ENCODE data around the gene GTF2B. TPM values are rescaled to one million over a fixed set of nuclear protein-coding genes. Genes with fewer than 3 reads are reported as not detected.
"Not testable (repeated sequence)": the region's sequence is repeated elsewhere in the genome, so short reads cannot be mapped to it uniquely, and the experiment has no call there.

Gene GTF2B
- total RNA-seq, 8 experiments from 2014 or later: 37.5 to 65.6 (median 50.1) TPM

DNA sequence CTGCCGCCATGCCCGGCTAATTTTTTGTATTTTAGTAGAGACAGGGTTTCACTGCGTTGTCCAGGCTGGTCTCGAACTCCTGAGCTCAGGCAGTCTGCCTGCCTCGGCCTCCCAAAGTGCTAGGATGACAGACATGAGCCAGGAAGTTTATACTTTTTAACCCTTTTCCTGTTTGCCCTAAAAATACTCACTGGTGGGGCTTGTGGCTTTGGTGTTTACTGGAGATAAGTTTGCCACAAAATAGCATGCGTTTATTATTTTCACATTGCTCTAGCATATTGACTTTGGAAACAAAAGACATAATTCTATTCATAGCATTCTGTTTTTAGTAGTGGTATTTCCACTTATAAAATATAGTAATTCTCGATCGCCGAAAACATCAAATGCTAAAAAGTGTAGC lies 19.8 kb upstream of the GTF2B start:
- Histone ChIP-seq H3K27ac (no peak overlapping the region), H3K4me1 (replicated peaks in 1 of 2) (no peaks in the 10 kb centered on the region), H3K4me3 (no peak overlapping the region)
- in situ Hi-C loops (cut with MboI; ENCODE audit: low pct_unique_long_range_greater_than_20kb in 2 of 9, low sequenced_read_pairs in 9 of 9, unreplicated experiment in 9 of 9): no loop called here
- 61 to 100% (median 90%) methylated on average over 3 to 9 of the region's 9 CpGs; no CpG with 5 or more reads in 1 of the 10 experiments for WGBS, 10 experiments
- no peak for ATAC-seq (replicated peaks in 6 of 8)

DNA sequence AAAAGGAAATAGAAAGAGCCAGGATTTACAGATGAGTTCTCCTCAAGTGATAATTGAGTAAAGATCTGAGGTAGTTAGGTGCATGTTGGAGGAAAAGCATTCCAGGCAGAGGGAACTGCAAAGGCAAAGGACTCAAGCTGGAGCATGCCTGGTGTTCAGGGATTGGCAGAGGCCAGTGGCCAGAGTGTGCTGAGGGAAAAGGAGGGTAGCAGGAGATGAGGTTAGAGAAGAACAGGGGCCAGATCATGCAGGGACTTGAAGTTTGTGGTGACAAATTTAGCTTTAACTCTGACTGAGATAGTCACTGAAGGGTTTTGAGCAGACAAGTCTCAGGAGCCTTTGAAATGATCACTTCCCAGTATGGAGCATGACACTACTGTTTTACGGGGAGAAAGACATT lies 19.0 kb upstream of the GTF2B start:
- Histone ChIP-seq H3K27ac (no peak overlapping the region), H3K4me1 (replicated peaks in 1 of 2) (no peaks in the 10 kb centered on the region), H3K4me3 (no peak overlapping the region)
- no peak for ATAC-seq (replicated peaks in 6 of 8)
- in situ Hi-C loops (cut with MboI; ENCODE audit: low pct_unique_long_range_greater_than_20kb in 2 of 9, low sequenced_read_pairs in 9 of 9, unreplicated experiment in 9 of 9): no loop called here
- 50 to 90% (median 84%) methylated on average over 1 of the region's 1 CpG; no CpG with 5 or more reads in 2 of the 10 experiments for WGBS, 10 experiments

DNA sequence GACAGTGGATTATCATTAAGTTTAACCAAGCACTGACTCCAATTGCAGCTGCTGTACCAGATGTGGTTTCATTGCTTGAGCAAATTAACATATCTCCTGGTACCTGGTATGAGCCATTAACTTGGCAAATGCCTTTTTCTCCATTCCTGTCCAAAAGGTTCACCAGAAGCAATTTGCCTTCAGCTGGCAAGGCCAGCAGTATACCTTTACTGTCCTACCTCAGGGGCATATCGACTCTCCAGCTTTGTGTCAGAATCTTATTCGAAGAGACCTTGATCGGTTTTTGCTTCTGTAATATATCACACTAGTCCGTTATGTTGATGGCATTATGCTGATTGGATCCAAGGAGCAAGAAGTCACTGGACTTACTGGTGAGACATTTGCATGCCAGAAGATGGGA lies 9.5 kb upstream of the GTF2B start:
- H3K4me3 ChIP-seq: no peak overlapping the region
- WGBS, 10 experiments: 22 to 100% (median 96%) methylated on average over 1 to 4 of the region's 4 CpGs; no CpG with 5 or more reads in 1 of the 10 experiments
- peak in 1 of 8 experiments; percentile 16 for ATAC-seq (replicated peaks in 6 of 8)
- no peaks in the 10 kb centered on the region for H3K4me1 ChIP-seq (replicated peaks in 1 of 2)
- no peak overlapping the region for H3K27ac ChIP-seq
- in situ Hi-C loops (cut with MboI; ENCODE audit: low pct_unique_long_range_greater_than_20kb in 2 of 9, low sequenced_read_pairs in 9 of 9, unreplicated experiment in 9 of 9): no loop called here

DNA sequence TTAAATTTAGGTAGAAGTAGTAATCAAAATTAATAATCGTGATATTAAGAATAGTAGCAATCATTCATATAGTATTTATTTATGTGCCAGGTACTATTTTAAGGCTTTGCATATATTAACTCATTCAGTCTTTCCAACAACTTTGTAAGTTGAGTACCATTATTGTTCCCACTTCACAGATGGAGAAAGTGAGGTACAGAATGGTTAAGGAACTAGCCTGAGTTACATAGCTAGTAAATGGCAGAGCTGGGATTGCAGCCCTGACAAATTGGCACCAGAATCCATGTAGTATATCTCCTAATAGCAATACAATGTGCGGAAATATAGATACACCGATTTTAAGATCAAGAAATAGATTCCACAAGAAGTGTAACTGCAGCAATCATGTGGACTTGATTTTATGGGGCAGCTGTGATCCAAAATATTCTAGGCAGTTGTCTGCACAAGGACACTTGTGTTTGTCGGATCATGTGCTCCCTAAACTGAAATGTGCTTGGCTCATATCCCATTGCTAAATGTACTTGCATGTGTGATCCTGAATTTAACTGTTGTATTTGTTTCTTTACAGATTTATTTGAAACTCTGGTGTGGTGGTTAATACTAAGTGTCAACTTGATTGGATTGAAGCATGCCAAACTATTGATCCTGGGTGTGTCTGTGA lies 5.8 kb upstream of the GTF2B start:
- H3K4me1 ChIP-seq (replicated peaks in 1 of 2): peaks cover under 1% of the 10 kb centered on the region in 2 donors
- no peak overlapping the region for H3K27ac ChIP-seq
- WGBS, 10 experiments: 21 to 96% (median 78%) methylated on average over 2 to 4 of the region's 4 CpGs
- ATAC-seq (replicated peaks in 6 of 8): no peak
- in situ Hi-C loops (cut with MboI; ENCODE audit: low pct_unique_long_range_greater_than_20kb in 2 of 9, low sequenced_read_pairs in 9 of 9, unreplicated experiment in 9 of 9): no loop called here
- no peak overlapping the region for H3K4me3 ChIP-seq

DNA sequence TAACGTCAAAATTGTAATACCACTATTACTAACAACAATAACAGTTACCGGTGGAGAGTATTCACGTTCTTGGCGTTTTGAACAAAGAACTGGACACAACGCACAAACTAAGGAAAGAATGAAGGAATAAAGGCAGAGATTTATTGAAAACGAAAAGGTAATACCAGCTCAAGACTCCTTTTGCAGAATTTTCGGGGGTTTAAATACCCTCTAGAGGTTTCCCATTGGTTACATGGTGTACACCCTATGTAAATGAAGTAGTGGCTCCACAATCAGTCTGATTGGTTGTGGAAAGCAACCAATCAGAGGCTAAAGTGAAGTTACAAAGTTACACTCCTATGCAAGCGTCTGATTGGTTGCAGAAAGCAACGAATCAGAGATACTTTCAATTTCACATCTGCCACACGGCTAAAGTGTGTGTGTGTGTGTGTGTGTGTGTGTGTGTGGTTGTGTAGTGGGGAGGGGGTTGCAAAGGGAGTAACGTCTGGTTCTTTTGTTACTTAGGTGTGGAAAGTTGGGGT lies 1.1 kb upstream of the GTF2B start:
- in situ Hi-C loops (cut with MboI; ENCODE audit: low pct_unique_long_range_greater_than_20kb in 2 of 9, low sequenced_read_pairs in 9 of 9, unreplicated experiment in 9 of 9): no loop called here
- Histone ChIP-seq H3K4me3 (peak overlapping the region in 3 of 5 donors; percentile 67 to 94 (median 83)), H3K4me1 (replicated peaks in 1 of 2) (peaks cover 13 to 25% of the 10 kb centered on the region in 2 donors), H3K27ac (no peak overlapping the region)
- peak in 1 of 8 experiments; percentile 6 for ATAC-seq (replicated peaks in 6 of 8)
- 56 to 100% (median 93%) methylated on average over 3 to 10 of the region's 11 CpGs for WGBS, 10 experiments

DNA sequence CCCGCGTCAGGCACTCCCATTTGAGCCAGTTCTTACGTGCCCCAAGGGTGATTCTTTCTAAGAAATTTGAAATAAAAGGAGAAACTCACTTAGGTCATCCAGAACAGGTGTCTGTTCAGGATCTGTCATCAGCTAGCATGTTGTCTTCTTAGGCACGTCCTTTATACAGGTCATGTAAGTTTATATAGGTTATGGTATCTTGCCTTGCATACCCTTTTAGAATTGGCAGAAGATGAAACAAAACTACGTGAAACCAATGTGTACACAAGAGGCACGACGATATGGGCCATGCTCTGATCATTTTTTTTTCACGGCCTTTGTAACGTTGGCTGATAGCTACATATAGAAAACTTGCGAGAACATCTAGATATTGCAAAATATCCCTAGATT lies 579 bp upstream of the GTF2B start:
- Histone ChIP-seq H3K27ac (peak overlapping the region; percentile 87 to 90), H3K4me3 (peak overlapping the region; percentile 67 to 94 (median 84)), H3K4me1 (replicated peaks in 1 of 2) (peaks cover 13 to 25% of the 10 kb centered on the region in 2 donors)
- in situ Hi-C loops (cut with MboI; ENCODE audit: low pct_unique_long_range_greater_than_20kb in 2 of 9, low sequenced_read_pairs in 9 of 9, unreplicated experiment in 9 of 9): no loop called here
- 20 to 100% (median 83%) methylated on average over 1 to 8 of the region's 10 CpGs for WGBS, 10 experiments
- no peak for ATAC-seq (replicated peaks in 6 of 8)

DNA sequence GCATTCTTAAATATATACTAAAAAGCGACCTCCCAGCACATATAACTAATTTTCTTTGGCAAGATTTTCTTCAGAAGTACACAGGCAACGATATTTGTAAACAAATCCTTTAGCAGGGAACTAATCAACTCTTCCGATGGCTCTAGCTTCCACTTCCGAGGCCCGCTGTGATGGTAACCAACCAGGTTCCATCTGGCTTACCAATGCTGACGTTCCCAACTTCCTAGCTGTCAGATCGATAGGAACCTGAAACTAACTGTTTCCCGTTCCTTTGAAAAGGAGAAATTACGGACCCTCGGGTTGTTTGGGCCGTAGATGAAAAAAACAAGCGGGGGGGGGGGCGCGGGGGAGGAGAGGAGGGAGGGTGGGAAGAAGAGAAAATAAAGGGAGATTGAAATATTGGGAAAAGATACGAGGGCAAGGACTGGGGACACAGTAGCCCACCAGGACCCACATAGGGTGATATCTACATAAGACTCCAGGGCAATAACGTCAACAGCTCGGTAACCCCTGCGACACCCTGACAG lies 513 bp downstream of the GTF2B start:
- in situ Hi-C loops (cut with MboI; ENCODE audit: low pct_unique_long_range_greater_than_20kb in 2 of 9, low sequenced_read_pairs in 9 of 9, unreplicated experiment in 9 of 9): no loop called here
- H3K4me3 ChIP-seq: peak overlapping the region; percentile 67 to 94 (median 84)
- WGBS, 10 experiments: 0 to 8% (median 0%) methylated on average over 2 to 14 of the region's 18 CpGs; no CpG with 5 or more reads in 3 of the 10 experiments
- peaks cover 13 to 25% of the 10 kb centered on the region in 2 donors for H3K4me1 ChIP-seq (replicated peaks in 1 of 2)
- H3K27ac ChIP-seq: peak overlapping the region; percentile 87 to 90
- ATAC-seq (replicated peaks in 6 of 8): peak; percentile 13 to 44 (median 32)

DNA sequence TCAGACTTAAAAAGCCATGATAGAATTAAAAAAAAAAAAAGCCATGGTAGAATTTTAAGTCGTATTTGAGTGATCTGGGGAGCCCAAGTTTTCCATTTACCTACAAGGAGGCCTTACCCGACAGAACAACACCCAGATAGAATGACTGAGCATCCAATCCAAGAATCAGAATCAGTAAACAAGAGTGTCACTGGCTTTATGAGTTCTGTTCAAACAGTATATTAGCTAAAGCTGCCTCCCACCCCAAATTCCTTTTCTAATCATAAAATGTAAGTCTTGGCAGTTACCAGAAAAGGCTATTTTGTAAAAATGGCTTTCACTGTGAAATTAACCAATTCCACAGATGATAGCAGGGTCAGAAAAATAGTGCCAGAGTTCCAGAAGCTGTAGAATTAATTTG lies 1.2 kb downstream of the GTF2B start:
- 0 to 100% (median 66%) methylated on average over 1 to 2 of the region's 2 CpGs; no CpG with 5 or more reads in 2 of the 10 experiments for WGBS, 10 experiments
- no peak for ATAC-seq (replicated peaks in 6 of 8)
- peaks cover 13 to 25% of the 10 kb centered on the region in 2 donors for H3K4me1 ChIP-seq (replicated peaks in 1 of 2)
- peak overlapping the region in 1 of 2 donors; percentile 87 for H3K27ac ChIP-seq
- in situ Hi-C loops (cut with MboI; ENCODE audit: low pct_unique_long_range_greater_than_20kb in 2 of 9, low sequenced_read_pairs in 9 of 9, unreplicated experiment in 9 of 9): no loop called here
- H3K4me3 ChIP-seq: peak overlapping the region; percentile 67 to 94 (median 84)

DNA sequence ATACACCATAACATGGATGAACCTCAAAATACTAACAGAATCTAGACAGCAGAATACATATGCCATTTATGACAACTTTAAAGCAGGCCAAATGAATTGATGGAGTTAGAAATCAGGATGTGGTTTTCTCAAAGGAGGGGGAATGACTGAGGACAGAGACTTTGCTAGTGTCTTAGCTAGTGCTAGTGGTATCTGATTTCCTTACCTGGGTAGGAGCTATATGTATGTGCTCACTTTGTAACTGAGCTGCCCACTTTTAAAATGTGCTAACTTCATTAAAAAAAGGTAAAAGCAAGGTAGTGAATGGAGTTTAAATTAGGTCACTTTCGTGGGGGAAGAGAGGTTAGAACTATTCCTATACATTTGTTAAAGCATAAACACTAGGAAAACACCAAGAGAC lies 2.6 kb downstream of the GTF2B start:
- WGBS, 10 experiments: 33 to 100% (median 76%) methylated on average over 1 of the region's 1 CpG; no CpG with 5 or more reads in 2 of the 10 experiments
- ATAC-seq (replicated peaks in 6 of 8): no peak
- Histone ChIP-seq H3K27ac (no peak overlapping the region), H3K4me1 (replicated peaks in 1 of 2) (peaks cover 13 to 25% of the 10 kb centered on the region in 2 donors), H3K4me3 (no peak overlapping the region)
- in situ Hi-C loops (cut with MboI; ENCODE audit: low pct_unique_long_range_greater_than_20kb in 2 of 9, low sequenced_read_pairs in 9 of 9, unreplicated experiment in 9 of 9): no loop called here

DNA sequence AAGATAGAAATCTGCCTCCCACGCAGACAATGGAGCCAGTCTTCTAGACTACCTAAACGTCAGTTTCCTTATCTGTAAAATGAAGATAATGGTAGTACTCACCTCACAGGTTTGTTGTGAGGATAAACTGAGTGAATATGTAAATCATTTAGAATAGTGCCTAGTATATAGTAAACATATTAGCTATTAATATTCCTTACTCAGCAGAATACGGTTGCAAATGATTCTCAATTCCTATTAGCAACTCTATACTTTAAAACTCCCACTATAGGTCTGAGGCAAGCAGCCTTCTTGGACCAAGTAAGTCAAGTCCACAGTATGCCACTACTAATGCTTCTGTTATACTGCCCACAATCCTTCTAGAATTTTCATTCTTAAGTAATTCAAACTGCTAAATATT lies 5.4 kb downstream of the GTF2B start:
- WGBS, 10 experiments: 74 to 100% (median 92%) methylated on average over 2 to 3 of the region's 3 CpGs
- Histone ChIP-seq H3K27ac (no peak overlapping the region), H3K4me1 (replicated peaks in 1 of 2) (peaks cover 9 to 21% of the 10 kb centered on the region in 2 donors), H3K4me3 (no peak overlapping the region)
- no peak for ATAC-seq (replicated peaks in 6 of 8)
- in situ Hi-C loops (cut with MboI; ENCODE audit: low pct_unique_long_range_greater_than_20kb in 2 of 9, low sequenced_read_pairs in 9 of 9, unreplicated experiment in 9 of 9): no loop called here

DNA sequence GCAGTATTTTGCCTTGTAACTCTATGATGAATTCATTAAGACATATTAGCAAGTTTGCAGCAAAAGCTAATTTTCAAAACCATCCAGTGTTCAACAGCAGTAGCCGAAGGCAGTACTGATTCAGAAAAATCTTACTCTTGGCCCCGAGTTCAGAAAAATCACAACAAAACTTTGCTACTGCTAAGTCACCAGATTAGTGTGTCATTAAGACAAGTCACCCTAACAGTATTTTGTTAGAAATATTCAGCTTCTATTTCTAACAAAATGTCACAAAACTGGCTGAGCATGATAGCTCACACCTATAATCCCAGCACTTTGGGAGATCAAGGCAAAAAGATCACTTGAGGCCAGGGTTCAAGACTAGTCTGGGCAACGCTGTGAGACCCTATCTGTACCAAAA lies 8.2 kb downstream of the GTF2B start:
- in situ Hi-C loops (cut with MboI; ENCODE audit: low pct_unique_long_range_greater_than_20kb in 2 of 9, low sequenced_read_pairs in 9 of 9, unreplicated experiment in 9 of 9): no loop called here
- Histone ChIP-seq H3K4me1 (replicated peaks in 1 of 2) (no peaks in the 10 kb centered on the region), H3K4me3 (no peak overlapping the region), H3K27ac (no peak overlapping the region)
- WGBS, 10 experiments: 32 to 97% (median 83%) methylated on average over 2 to 3 of the region's 3 CpGs; no CpG with 5 or more reads in 2 of the 10 experiments
- no peak for ATAC-seq (replicated peaks in 6 of 8)

DNA sequence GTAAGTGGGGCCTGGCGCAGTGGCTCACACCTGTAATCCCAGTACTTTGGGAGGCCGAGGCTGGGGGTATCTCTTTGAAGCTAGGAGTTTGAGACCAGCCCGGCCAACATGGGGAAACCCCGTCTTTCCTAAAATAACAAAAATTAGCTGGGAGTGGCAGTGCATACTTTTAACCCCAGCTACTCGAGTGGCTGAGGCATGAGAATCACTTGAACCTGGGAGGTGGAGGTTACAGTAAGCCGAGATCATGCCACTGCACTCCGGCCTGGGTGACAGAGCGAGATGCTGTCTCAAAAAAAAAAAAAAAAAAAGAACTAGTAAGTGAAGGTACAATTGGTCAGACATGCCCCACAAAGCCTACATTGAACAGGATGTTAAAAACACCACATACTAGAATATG lies 10.7 kb downstream of the GTF2B start:
- ATAC-seq (replicated peaks in 6 of 8); H3K27ac ChIP-seq; H3K4me1 ChIP-seq (replicated peaks in 1 of 2); H3K4me3 ChIP-seq; in situ Hi-C loops (cut with MboI; ENCODE audit: low pct_unique_long_range_greater_than_20kb in 2 of 9, low sequenced_read_pairs in 9 of 9, unreplicated experiment in 9 of 9): not testable (repeated sequence)
- WGBS, 10 experiments: 75 to 100% (median 92%) methylated on average over 1 to 8 of the region's 8 CpGs; no CpG with 5 or more reads in 1 of the 10 experiments

DNA sequence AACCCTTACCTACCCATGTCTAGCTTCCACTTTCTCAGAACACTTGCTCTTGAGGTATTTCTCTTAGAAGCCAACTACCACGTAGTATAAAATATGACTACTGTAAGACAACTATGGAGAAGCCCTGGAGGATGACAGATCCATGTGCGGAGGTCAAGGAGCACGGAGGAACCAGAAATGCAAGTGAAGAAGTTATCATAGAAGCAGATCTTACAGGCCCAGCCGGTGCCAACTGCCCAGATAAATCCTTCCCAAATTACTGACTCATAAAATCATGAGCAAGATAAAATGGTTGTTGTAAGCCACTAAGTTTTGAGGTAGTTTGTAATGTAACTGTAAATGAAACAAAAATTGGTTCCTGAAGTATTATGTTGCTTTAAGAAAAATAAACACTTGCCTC lies 12.6 kb downstream of the GTF2B start:
- Histone ChIP-seq H3K4me3 (no peak overlapping the region), H3K27ac (no peak overlapping the region), H3K4me1 (replicated peaks in 1 of 2) (peaks cover 0 to 4% of the 10 kb centered on the region in 2 donors)
- no peak for ATAC-seq (replicated peaks in 6 of 8)
- WGBS, 10 experiments: 60 to 100% (median 87%) methylated on average over 1 to 4 of the region's 4 CpGs
- in situ Hi-C loops (cut with MboI; ENCODE audit: low pct_unique_long_range_greater_than_20kb in 2 of 9, low sequenced_read_pairs in 9 of 9, unreplicated experiment in 9 of 9): no loop called here
